GM18499 (cell line): ENCODE data around the gene FNBP1.
"Not testable (repeated sequence)": the region's sequence is repeated elsewhere in the genome, so short reads cannot be mapped to it uniquely, and the experiment has no call there.

ENCODE experiments used
- ATAC-seq: cut with Tn5 transposase; IDR thresholded peaks from one replicate; pipeline ENCODE4 v1.9.1; 2021; ENCODE audit warnings: moderate number of reproducible peaks; ENCODE audit not compliant: insufficient read depth, unreplicated experiment

Gene FNBP1

DNA sequence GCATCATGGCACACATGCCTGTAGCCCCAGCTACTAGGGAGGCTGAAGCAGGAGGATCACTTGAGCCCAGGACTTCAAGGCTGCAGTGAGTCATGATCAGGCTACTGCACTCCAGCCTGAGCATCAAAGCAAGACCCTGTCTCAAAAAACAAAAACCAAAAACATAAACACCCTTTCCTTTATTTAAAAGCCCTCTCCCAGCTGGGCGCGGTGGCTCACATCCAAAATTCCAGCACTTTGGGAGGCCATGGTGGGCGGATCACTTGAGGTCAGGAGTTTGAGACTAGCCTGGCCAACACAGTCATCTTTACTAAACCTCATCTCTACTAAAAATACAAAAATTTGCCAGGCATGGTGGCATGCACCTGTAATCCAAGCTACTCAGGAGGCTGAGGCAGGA, 45.3 kb downstream of the FNBP1 start:
- ATAC-seq = not testable (repeated sequence)

DNA sequence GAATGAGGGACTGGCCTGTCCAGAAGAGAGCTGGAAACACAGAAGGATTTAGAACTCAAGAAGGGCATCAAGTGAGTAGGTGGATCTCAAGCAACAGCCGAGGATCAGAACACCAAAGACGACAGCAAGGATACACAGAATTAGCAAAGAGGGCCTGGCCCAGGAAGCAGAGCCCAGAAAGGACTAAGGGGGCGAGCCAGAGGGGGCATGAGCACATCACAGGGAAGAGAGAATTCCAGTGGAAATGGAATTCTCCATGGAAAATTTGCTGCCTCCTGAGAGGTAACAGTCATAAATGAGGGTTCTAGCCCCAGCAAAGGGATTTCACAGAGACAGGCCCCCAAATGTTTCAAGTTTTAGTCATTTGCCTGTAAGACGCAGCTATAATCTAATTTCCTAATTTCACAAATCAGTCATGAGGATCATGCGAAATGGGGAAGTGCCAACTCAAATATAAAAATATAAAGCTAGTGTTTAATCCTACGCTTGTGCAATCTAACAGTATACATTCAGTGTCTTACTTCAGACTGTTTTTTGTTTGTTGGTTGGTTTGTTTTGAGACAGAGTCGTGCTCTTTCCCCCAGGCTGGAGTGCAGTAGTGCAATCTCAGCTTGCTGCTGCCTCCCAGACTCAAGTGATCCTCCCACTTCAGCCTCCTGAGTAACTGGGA, 46.7 kb downstream of the FNBP1 start:
- no peak for ATAC-seq

DNA sequence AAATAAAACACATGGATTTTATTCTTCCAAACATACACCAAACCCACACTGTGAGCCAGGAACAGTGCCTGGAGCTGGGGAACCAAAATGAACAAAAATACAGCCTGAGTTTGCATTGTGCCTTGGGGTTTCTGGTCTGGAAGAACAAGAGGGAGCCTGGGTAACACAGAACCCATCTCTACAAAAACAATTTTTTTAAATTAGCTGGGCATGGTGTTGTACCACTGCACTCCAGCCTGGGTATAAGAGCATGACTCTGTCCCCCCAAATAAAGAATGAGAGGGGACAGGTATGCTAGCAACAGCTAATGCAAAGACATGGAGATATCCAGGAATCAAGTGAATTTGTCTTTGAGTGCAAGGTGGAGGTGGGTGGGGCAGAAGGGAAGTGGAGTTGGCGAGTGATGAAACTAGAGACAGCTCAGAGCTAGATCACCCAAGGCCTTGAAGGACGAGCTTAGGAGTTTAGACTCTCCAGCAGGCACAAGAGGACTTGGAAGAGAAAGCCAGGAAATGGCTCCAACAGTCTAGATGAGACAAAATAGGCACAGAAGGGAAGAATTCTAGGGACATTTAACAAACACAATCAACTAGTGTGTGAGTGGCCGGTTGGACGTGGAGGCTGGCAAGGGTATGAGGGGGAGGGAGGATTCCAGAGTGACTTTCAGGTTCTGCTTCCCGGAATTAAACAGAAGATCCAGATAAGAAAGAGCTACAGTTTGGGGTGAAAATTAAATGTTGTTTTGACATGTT, 47.4 kb downstream of the FNBP1 start:
- no peak for ATAC-seq

DNA sequence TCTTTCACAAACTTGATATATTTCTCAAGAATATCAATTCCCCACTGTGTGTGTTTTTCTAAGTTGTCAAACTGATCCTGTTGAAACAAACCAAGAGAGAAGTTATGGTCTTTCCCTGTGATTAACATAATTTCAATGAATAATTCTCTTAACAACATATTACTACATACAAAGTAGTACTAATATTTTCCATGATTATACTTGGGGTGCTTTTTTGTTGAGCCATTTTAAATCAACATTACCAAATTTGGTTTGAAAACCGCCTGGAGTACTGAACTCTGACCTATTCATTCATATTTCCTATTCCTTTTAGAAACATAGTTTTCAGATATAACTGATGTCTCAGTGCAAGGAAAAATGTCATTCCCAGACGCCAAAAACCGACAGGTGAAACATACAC, 48.1 kb downstream of the FNBP1 start:
- ATAC-seq = no peak

DNA sequence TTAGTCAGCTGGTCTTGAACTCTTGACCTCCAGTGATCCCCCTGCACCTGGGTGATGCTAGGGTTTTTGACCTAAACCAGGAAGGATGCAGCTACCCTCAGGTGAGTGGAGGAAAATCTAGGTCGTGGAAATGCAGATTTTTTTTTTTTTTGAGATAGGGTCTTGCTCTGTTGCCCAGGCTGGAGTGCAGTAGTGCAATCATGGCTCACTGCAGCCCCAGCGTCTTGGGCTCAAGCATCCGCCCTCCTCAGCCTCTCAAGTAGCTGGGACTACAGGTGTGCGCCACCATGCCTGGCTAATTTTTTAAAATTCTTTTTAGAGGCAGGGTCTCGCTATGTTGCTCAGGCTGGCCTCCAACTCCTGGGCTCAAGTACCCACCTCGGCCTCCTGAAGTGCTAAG, 51.9 kb downstream of the FNBP1 start:
- not testable (repeated sequence) for ATAC-seq

DNA sequence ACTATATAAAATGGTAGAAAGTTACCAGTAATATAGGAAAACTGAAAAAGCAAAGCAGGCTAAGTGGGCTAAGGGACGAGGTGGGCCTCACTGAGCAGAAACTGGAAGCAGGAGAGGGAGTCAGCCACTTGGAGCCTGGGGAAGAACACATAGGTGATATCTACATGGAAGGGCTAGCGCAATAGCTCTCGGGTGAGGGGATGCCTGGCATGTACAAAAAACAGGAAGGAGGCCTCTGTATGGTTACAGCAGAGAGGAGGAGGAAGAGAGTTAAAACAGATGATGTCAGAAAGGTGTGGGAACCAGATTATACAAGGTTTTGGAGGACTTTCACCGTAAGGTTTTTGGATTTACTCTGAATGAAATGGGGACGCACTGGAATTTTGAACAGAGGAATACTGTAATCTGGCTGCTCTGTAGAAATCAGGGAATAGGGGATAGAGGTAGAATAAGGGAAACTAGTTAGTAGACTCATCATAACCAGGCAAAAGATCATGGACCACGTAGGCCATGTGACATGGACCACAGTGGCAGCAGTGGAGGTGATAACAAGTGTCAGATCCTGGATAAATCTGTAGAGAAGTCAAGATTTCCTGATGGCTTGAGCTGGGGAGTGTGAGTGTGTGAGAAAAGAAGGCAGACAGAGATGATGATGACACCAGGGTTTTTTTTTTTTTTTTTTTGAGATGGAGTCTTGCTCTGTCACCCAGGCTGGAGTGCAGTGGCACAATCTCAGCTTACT, 52.5 kb downstream of the FNBP1 start:
- ATAC-seq = no peak

DNA sequence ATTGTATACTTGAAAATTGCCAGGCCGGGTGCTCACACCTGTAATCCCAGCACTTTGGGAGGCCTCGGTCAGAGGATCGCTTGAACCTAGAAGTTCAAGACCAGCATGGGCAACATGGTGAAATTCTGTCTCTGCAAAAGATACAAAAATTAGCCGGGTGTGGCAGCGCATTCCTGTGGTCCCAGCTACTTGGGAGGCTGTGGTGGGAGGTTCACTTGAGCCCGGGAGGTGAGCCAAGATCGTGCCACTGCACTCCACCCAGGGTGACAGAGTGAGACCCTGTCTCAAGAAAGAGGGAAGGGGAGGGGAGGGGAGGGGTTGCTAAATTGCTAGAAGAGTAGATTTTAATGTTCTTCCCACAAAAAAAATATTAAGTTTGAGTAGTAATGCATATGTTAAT, 53.2 kb downstream of the FNBP1 start:
- no peak for ATAC-seq

DNA sequence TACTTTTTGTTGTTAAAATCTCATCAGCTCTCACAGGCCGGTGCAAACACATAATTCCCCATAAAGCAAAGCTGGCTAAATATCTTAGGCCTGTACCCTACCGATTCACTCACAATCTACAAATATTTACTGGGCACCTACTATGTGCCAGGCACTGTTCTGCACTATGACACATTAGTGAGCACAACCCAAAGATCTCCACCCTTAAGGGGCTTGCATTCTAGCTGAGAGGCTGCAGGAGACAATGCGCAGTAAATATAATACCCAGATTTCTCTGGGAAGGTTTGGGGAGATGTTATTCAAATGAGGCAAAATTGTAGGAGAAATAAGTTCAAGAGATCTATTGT, 53.7 kb downstream of the FNBP1 start:
- ATAC-seq = no peak

DNA sequence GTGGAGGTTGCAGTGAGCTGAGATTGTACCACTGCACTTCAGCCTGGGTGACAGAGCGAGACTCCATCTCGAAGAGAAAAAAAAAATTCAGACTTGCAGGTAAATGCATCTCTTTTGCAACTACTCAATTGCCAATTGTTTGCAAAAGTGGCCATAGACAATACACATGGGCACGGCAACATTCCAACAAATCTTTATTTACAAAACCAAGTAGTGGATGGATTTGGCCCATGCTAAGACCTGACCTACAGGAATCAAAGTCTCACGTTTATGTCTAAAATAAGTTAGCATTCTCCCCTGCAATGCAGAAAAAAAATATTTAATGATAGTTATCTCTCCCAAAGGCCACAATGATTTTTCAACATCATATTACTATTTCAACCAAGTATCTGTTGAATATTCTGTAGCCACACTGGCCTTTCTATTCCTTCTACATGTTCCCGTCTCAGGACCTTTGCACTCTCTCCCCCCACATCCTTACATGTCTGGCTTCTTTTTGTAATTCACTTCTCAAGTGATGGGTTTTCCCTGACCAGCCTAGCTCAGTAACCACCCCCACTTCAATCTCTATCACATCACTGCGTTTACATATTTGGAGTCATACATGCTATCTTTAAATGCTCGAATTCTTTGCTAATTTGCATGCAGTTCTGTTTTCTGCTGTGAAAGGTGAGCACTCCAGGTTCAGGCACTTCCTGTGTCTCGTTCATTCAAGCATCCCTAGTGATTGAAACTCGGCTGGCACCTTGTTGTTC, 54.2 kb downstream of the FNBP1 start:
- peak; percentile 48 for ATAC-seq

DNA sequence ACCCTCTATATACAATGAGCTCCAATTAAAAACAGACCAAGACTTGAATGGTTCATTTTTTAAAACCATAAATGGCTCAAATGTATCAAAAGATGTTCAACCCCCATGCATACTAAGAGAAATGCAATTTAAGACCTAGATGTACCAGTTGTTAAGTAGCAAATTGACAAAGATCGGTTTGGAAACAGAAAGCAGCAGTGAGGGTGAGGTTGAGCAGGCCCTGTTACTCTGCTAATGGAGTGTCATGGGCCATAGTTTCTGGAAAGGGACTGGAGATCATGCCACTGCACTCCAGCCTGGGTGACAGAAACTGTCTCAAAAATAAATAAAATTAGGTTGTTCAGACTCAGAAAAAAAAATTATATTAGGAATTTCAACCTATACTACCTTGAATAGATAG, 55.0 kb downstream of the FNBP1 start:
- no peak for ATAC-seq

DNA sequence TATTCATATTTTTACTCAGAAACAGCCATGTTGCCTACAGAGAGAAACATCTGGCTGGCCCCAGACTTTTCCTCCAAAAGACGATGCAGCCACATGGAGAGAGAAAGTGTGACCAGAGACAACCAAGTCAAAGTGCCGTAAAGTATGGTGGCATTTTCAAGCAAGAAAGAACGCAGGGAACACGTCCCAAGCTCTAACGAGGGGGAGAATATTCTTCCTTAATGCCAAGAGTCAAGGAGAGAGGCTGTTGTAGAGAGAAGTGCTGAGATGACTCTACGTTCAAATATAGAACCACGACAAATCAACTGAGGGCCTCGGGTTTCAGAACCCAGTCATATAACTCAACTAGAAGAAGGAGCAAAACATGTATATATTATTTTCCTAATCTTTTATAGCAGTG, 55.9 kb downstream of the FNBP1 start:
- ATAC-seq = no peak

DNA sequence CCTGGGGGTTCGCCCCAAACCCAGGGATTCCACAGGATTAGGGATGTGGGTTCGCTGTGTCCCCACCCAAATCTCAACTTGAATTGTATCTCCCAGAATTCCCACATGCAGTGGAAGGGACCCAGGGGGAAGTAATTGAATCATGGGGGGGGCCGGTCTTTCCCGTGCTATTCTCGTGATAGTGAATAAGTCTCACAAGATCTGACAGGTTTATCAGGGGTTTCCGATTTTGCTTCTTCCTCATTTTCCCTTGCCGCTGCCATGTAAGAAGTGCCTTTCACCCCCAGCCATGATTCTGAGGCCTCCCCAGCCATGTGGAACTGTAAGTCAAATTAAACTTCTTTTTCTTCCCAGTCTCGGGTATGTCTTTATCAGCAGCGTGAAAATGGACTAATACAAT, 58.4 kb downstream of the FNBP1 start:
- ATAC-seq = not testable (repeated sequence)

DNA sequence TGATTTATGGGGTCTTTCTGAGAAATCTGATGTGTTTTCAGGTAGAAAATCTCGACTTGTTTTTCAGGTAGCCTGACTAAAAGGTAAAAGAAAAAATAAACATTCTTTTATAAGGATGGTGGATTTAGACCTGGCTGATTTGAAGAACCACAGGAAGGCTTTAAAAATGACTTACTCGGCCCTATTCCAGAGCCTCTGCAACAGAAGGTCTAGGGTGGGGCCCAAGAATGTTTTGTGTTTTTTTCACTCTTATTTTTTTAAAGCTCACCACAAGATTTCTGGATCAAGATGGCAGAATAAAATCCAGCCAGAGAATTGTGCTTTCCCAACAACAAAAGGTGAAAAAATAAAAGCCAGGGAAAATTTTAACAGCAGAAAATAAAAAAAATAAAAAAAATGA, 59.1 kb downstream of the FNBP1 start:
- ATAC-seq = no peak

DNA sequence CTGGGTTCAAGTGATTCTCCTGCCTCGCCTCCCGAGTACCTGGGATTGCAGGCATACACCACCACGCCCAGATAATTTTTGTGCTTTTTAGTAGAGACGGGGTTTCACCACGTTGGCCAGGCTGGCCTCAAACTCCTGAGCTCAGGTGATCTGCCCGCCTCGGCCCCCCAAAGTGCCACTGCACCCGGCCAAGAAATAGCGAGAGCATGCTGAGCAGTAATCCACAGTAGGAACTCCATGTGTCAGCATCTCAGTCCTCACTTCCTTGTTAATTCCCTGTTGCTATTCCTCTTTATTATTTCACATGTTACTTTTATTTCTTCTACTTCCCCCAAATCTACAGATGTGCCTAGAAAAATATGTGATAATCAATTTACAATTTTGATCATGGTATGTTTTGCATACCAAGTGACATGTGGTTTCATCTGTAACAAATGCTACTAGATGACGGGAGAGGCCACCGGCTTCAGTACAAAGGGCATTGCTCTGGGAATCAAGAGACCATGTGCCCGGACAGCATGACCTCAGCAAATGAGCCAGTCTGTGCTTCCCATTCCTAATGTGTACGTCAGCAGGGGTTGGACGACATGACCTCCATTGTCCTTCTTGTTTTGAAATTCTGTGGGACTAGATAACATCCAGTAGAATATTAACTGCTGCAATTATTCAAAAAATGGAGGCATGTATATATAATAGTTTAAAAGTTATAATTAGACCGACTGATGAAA, 61.6 kb downstream of the FNBP1 start:
- no peak for ATAC-seq

DNA sequence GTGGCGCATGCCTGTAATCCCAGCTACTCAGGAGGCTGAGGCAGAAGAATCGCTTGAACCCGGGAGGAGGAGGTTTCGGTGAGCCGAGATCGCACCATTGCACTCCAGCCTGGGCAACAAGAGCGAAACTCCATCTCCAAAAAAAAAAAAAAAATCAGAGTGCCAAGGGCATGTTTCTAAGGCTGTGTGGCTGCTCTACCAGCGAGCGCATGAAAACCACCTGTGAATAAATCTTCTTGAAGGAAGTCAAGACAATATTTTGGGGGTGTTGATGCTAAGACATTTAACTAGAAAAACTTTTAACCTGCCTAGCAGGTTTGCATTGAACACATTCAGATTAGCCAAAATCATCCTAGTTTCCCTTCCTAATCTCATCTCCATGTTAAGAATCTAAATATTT, 62.8 kb downstream of the FNBP1 start:
- ATAC-seq = not testable (repeated sequence)

DNA sequence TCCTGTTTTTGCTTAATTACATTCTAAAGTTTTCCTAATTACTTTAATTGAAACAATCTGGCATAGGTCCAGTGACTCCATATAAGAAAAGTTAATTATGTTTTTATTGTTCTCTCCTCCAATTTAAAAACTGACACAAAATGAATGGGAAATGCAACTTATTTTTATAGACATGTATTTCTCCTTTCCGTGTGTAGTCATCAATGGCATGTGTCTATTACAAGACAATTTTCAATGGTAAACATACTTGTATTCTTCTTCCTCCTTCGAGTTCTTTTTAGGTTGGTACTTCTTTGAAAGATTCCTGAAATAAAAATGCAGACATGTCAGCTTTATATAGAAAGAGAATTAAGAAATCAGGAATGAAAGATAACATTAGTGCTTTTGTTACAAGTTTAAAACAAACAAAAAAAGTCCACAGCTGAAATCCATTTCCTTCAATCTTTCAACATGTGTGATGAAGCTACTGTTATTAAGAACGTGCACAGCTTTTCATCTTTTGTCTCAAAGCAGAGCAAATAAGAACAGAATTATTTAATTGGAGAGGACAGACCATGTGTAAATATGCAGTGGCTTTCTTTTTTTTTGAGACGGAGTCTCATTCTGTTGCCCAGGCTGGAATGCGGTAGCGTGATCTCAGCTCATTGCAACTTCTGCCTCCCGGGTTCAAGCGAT, 63.8 kb downstream of the FNBP1 start:
- no peak for ATAC-seq

DNA sequence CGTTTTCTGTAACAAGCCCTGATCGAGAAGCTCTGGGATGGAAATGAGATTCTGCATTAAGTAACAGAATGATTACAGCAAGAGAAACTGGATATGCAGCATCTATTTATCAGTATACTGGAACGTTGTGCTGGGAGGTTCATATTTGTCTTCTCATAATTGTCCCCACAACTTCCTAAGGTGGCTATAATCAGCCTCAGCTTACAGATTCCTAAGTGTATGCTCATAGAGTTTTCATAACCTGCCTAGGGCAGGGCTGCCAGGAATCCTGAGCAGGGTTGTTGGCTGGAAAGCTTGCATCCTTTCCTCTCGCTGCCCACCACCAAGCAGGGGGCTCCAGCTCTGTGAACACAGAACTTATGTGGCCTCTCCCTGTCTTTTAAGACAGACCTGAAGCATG, 70.2 kb downstream of the FNBP1 start:
- ATAC-seq = no peak

DNA sequence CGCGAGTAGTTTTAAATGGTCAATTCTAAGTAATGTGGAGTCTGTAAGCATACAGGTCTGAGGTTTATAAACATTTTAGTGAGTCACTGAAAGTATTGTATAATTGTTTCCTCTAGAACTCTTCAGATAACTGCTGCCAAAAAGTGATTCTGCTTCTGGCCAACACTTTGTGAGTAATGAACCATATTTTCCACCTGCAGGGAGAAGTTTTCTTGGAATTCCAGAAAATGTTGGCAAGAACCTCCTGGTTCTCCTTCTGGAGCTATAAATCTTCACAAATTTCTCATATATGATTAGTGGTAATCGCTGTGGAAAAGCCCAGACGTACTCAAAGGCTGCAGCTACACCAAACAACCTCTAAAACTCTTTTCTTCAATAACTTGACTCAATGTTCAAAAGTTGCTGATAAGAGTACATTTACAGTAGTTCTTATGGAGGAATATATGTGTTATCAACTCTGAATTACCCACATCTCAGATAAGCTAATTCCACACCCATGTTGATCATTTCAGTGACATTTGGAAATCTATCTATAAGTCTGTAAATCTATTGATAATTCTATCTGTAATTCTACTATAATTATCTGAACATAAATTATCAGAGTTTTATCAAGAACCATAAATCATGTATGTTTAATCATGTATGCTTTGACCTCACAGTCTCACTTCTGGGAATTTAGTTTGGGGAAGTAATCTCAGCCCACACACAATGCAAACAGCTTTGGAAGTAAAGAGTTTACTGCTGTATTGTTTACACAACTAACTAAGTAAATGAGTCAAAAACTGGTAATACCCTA, 74.1 kb downstream of the FNBP1 start:
- ATAC-seq = no peak
